PC-9 (cell line): ENCODE results near the gene SLC12A3. TPM values are rescaled to one million over a fixed set of nuclear protein-coding genes. Genes with fewer than 3 reads are reported as not detected.

Experiments used
- BruUV-seq: library from RNA; stranded (reverse); fragments of 400-500 nt; replicated peaks from 2 replicates; lab custom pipeline; 2021; lab: Mats Ljungman, UMichigan
- CTCF ChIA-PET: fragments of 300-600 bp; sonication (Branson Sonifier 250); formaldehyde crosslinking; loops from one replicate; lab custom pipeline; 2022; ENCODE audit warnings: antibody characterized with exemption; lab: Charles Lee
- POLR2A ChIA-PET: fragments of 300-600 bp; sonication (Branson Sonifier 250); formaldehyde crosslinking; loops from one replicate; lab custom pipeline; 2022; ENCODE audit warnings: antibody characterized with exemption; ENCODE audit not compliant: unreplicated experiment; lab: Charles Lee
- DNase-seq, 2 experiments: peaks; one replicate each; pipeline versions ENCODE4 v3.0.0 to v3.0.0-alpha.2; 2015 to 2022; ENCODE audit warnings: mixed read lengths in 1 of 2
- H2AFZ ChIP-seq: fragments of 200-600 bp; sonication (generic); 2 replicates; pipeline ENCODE4 v1.8.1; 2017; ENCODE audit warnings: antibody characterized with exemption
- H3F3A ChIP-seq: fragments of 200-600 bp; sonication (generic); 2 replicates; pipeline ENCODE4 v1.8.1; 2017; ENCODE audit warnings: antibody characterized with exemption, mild to moderate bottlenecking, low read depth; ENCODE audit not compliant: insufficient read depth
- H3K27ac ChIP-seq: fragments of 200-600 bp; sonication (generic); 2 replicates; pipeline ENCODE4 v1.6.1; 2016; ENCODE audit warnings: mixed run types
- H3K27me3 ChIP-seq: fragments of 200-600 bp; sonication (generic); 2 replicates; pipeline ENCODE4 v1.6.1; 2016; ENCODE audit warnings: low read depth, mixed run types; ENCODE audit not compliant: insufficient read depth
- H3K36me3 ChIP-seq: fragments of 200-600 bp; sonication (generic); 2 replicates; pipeline ENCODE4 v1.6.1; 2016; ENCODE audit warnings: low read depth, mixed run types
- H3K4me1 ChIP-seq: fragments of 200-600 bp; sonication (generic); replicated peaks from 2 replicates; pipeline ENCODE4 v1.6.1; 2016; ENCODE audit warnings: mixed run types; ENCODE audit not compliant: insufficient read depth
- H3K4me2 ChIP-seq: fragments of 200-600 bp; sonication (generic); 2 replicates; pipeline ENCODE4 v1.6.1; 2017; ENCODE audit warnings: mixed run types
- H3K4me3 ChIP-seq: fragments of 200-600 bp; sonication (generic); 2 replicates; pipeline ENCODE4 v1.6.1; 2016; ENCODE audit warnings: mixed run types
- H3K79me2 ChIP-seq: fragments of 200-600 bp; sonication (generic); 2 replicates; pipeline ENCODE4 v1.6.1; 2017; ENCODE audit warnings: low read depth, mixed run types
- H3K9me2 ChIP-seq: fragments of 200-600 bp; sonication (generic); 2 replicates; pipeline ENCODE4 v1.8.1; 2017; ENCODE audit warnings: mild to moderate bottlenecking; ENCODE audit not compliant: insufficient read depth
- H3K9me3 ChIP-seq: fragments of 200-600 bp; sonication (generic); 2 replicates; pipeline ENCODE4 v1.8.1; 2016; ENCODE audit warnings: low read depth; ENCODE audit not compliant: insufficient read depth
- H4K20me1 ChIP-seq: fragments of 200-600 bp; sonication (generic); 2 replicates; pipeline ENCODE4 v1.8.1; 2017; ENCODE audit not compliant: insufficient read depth
- CTCF ChIP-seq: fragments of 200-600 bp; sonication (generic); conservative IDR thresholded peaks from 2 replicates; pipeline ENCODE4 v1.6.1; 2017; ENCODE audit warnings: mixed run types, antibody characterized with exemption, mild to moderate bottlenecking, moderate library complexity
- EZH2 ChIP-seq: fragments of 200-600 bp; sonication (generic); IDR thresholded peaks from 2 replicates; pipeline ENCODE4 v1.8.0; 2017; ENCODE audit warnings: antibody characterized with exemption, low read depth
- intact Hi-C: fragments of 100-400 bp; cut with micrococcal nuclease; formaldehyde crosslinking; loops from one replicate; pipeline ENCODE4 v1.10.0; 2022; ENCODE audit not compliant: unreplicated experiment
- total RNA-seq: library from RNA; stranded (reverse); gene quantifications from 2 replicates; pipeline ENCODE4 v1.2.3, GENCODE V29; 2021

SLC12A3 gene
- total RNA-seq, 1 experiment from 2014 or later, result 0.26 TPM

- H3K9me2 ChIP-seq, result no peaks in the 10 kb centered on the region
- intact Hi-C loops, result no loop called here
- H4K20me1 ChIP-seq, result no peaks in the 10 kb centered on the region
- no peak for TF ChIP-seq EZH2
- no peak for TF ChIP-seq CTCF
- H3K4me3 ChIP-seq, result no peak overlapping the region
- H3K79me2 ChIP-seq, result no peaks in the 10 kb centered on the region
- BruUV-seq, result no TSS peak
- H3K36me3 ChIP-seq, result peaks cover 24% of the 10 kb centered on the region; the same call in 1 of the 2 replicates
- no peak overlapping the region for H2AFZ ChIP-seq
- ChIA-PET POLR2A (interaction anchor here (0.6 kb wide), 1 partner anchor 370 kb away, joined by 3 read pairs; no protein-coding TSS in a partner anchor), CTCF (no interaction called here)
- no peaks in the 10 kb centered on the region for H3K9me3 ChIP-seq
- DNase-seq, result no peak
- H3K4me2 ChIP-seq, result no peak overlapping the region
- H3K4me1 ChIP-seq, result no peaks in the 10 kb centered on the region
- H3K27ac ChIP-seq, result no peak overlapping the region
- no peaks in the 10 kb centered on the region for H3K27me3 ChIP-seq
- H3F3A ChIP-seq, result no peaks in the 10 kb centered on the region
Measured at GRCh38 chr16:56835320-56835719, 29.7 kb upstream of the SLC12A3 start.

DNA sequence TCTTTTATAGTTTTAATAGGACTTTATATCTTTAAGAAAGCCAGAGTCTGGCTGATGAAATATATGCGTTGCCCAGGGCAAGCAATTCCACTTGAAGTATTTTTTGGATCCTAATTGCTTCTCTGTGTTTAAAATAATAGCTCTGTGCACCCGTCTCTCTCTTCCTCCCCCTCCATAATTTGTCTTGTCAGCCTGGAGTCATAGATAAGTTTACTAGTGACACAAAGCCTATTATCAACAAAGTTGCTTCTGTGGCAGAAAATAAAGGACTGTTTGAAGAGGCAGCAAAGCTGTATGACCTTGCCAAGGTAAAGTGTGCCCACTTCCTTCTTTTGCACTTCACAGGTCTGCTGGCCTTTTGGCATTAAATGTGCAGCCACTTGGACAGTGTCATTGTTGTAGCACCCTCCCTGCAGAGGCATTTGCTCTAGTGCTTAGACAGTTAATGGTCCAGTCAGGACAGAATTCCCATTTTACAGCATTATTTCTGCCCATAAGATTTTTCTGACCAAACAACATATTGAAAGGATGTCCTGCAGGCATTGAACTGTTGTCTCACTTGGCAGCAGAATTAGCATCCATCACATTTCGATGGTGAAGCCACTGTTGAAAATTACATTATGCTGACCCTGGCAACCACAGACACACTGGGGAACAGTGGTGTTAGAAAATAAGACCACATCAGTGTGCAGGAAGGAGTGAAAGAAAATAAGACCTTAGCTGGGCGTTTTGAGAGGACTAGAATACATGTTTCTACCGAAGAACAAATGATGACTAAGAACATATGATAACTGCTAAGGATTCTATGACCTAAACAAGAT lies 28.4 kb upstream of the SLC12A3 start:
- H3K79me2 ChIP-seq, result no peaks in the 10 kb centered on the region
- H3K9me2 ChIP-seq, result no peaks in the 10 kb centered on the region
- no peak overlapping the region for H3K4me3 ChIP-seq
- no peak overlapping the region for H2AFZ ChIP-seq
- CTCF ChIA-PET, result no interaction called here
- no peaks in the 10 kb centered on the region for H3F3A ChIP-seq
- no peaks in the 10 kb centered on the region for H3K9me3 ChIP-seq
- BruUV-seq, result no TSS peak
- TF ChIP-seq EZH2, result no peak
- no peak for TF ChIP-seq CTCF
- peaks cover 27% of the 10 kb centered on the region; the same call in 1 of the 2 replicates for H3K36me3 ChIP-seq
- intact Hi-C loops, result no loop called here
- no peaks in the 10 kb centered on the region for H3K27me3 ChIP-seq
- H3K27ac ChIP-seq, result peak overlapping the region; percentile 47
- DNase-seq, result no peak
- POLR2A ChIA-PET, result no interaction called here
- H3K4me2 ChIP-seq, result no peak overlapping the region
- H3K4me1 ChIP-seq, result no peaks in the 10 kb centered on the region
- H4K20me1 ChIP-seq, result no peaks in the 10 kb centered on the region

DNA sequence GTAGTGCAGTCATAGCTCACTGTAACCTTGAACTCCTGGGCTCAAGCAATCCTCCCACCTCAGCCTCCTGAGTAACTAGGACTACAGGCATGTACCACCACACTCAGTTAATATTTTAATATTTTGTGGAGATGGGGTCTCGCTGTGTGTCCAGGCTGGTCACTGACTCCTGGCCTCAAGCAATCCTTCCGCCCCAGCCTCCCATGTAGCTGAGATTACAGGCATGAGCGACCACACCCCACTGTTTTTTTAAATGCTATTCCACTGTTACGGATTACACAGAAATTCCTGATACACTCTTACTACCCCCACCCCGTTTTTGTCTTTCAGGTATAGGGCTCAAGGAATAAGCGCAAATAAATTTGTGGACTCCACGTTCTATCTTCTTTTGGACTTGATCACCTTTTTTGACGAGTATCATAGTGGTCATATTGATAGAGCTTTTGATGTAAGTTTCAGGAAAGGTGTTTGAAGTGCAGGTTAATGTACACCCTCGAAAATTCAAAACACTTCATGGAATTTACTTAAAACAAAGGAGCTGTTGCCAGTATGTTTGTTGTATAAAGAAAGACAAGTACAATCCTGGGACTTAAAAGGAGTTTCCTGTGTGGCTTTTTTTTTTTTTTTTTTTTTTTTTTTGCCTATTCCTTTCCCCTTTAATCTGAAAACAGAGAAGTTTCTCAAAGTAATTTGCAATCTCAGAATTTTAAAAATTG lies 26.2 kb upstream of the SLC12A3 start:
- no peak overlapping the region for H3K27ac ChIP-seq
- H3K79me2 ChIP-seq, result no peaks in the 10 kb centered on the region
- POLR2A ChIA-PET, result interaction anchor here (0.5 kb wide), 1 partner anchor 25 kb away, joined by 5 read pairs; no protein-coding TSS in a partner anchor
- peaks cover 27% of the 10 kb centered on the region; the same call in 1 of the 2 replicates for H3K36me3 ChIP-seq
- H3K27me3 ChIP-seq, result no peaks in the 10 kb centered on the region
- BruUV-seq, result no TSS peak
- no peaks in the 10 kb centered on the region for H4K20me1 ChIP-seq
- CTCF ChIA-PET, result interaction anchor here (0.7 kb wide), 1 partner anchor 261 kb away, joined by 7 read pairs; no protein-coding TSS in a partner anchor
- H3K4me3 ChIP-seq, result no peak overlapping the region
- no peaks in the 10 kb centered on the region for H3K9me2 ChIP-seq
- TF ChIP-seq CTCF, result no peak
- no peak for TF ChIP-seq EZH2
- no peak for DNase-seq
- H3F3A ChIP-seq, result no peaks in the 10 kb centered on the region
- no peak overlapping the region for H3K4me2 ChIP-seq
- H2AFZ ChIP-seq, result no peak overlapping the region
- no peaks in the 10 kb centered on the region for H3K9me3 ChIP-seq
- no peaks in the 10 kb centered on the region for H3K4me1 ChIP-seq
- intact Hi-C loops, result no loop called here
